ENCODE measurements around the gene TDRD6. TPM values are rescaled to one million over a fixed set of nuclear protein-coding genes. Genes with fewer than 3 reads are reported as not detected.

The TDRD6 gene
- total RNA-seq, 2 experiments from 2014 or later = 3.5 to 4.5 TPM

DNA sequence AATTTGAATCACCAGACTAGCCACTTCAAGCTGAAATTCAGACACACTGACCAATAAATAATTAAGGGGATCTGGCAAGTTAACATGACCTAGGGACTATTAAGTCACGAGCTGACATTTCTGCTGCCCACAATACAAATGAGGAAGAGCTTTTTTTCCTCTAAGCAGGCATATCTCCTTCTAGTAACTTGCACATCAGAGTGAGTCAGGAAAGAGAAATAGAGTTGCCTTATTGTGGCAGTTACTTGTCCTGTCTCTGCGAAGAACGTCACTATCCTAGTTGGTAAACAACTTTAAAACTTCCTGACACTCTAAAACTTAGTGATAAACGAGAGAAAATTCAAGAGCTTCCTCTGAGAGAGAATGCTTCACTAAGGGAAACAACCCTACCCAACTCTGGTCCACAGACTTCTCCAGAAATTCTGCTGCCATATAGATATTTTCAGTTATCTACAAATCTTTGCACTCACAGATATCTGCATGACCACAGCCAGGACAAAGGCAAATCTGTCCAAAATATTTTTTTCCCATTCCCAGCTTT lies 43.3 kb downstream of the TDRD6 start:
- H4K20me1 ChIP-seq (ENCODE audit: insufficient read depth, low read length) = no peaks in the 10 kb centered on the region
- POLR2A ChIA-PET = no interaction called here
- no peaks in the 10 kb centered on the region for H3K79me2 ChIP-seq (ENCODE audit: insufficient read depth, low read depth, low read length)
- no peak overlapping the region for H3K4me2 ChIP-seq (ENCODE audit: low read length)
- no peak overlapping the region for H3K27ac ChIP-seq (ENCODE audit: low read depth, low read length, poor library complexity, severe bottlenecking)
- no peaks in the 10 kb centered on the region for H3K9me3 ChIP-seq (ENCODE audit: low read length)
- CTCF ChIA-PET (ENCODE audit: unreplicated experiment) = no interaction called here
- H2AFZ ChIP-seq (ENCODE audit: low read length) = no peak overlapping the region
- no TSS peak for BruUV-seq (replicated peaks)
- no peak overlapping the region for H3K4me3 ChIP-seq (ENCODE audit: low read depth, low read length, poor library complexity, severe bottlenecking)
- DNase-seq (ENCODE audit: low spot score) = no peak
- intact Hi-C loops (cut with micrococcal nuclease; ENCODE audit: unreplicated experiment) = no loop called here
- H3K4me1 ChIP-seq (ENCODE audit: insufficient read depth, low read length, poor library complexity, severe bottlenecking) = no peaks in the 10 kb centered on the region
- H3K36me3 ChIP-seq (ENCODE audit: insufficient read depth, low read length) = no peaks in the 10 kb centered on the region
- H3K9me2 ChIP-seq (ENCODE audit: insufficient read depth, low read length) = no peaks in the 10 kb centered on the region
- TF ChIP-seq, protein P1, sequence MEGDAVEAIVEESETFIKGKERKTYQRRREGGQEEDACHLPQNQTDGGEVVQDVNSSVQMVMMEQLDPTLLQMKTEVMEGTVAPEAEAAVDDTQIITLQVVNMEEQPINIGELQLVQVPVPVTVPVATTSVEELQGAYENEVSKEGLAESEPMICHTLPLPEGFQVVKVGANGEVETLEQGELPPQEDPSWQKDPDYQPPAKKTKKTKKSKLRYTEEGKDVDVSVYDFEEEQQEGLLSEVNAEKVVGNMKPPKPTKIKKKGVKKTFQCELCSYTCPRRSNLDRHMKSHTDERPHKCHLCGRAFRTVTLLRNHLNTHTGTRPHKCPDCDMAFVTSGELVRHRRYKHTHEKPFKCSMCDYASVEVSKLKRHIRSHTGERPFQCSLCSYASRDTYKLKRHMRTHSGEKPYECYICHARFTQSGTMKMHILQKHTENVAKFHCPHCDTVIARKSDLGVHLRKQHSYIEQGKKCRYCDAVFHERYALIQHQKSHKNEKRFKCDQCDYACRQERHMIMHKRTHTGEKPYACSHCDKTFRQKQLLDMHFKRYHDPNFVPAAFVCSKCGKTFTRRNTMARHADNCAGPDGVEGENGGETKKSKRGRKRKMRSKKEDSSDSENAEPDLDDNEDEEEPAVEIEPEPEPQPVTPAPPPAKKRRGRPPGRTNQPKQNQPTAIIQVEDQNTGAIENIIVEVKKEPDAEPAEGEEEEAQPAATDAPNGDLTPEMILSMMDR (conservative IDR thresholded peaks at IDR 0.05; ENCODE audit: low read length) = no peak
- TF ChIP-seq EZH2phosphoT487 (IDR thresholded peaks at IDR 0.05; ENCODE audit: borderline replicate concordance, low read depth, low read length) = no peak

DNA sequence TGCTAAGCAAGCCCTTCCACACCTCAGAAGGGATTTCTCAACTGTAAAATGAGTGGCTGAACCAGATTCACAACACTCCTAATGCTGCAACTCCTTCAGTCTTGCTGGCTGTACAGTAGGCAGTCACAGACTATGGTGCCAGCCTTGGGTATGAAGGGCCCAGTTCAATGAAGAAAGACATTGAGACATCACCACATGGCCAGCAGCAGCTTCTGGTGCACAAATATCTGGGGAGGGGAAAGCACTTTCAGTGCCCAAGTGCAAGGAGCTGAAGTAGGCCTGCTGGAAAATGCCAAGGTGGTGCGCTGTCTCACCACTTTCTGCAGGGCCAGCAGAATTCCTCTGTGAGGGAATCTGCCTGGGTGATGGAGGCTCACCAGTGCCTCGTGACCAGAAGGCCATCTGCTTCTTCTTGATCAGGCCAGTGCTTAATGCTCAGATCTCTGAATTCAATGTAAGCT lies 45.7 kb downstream of the TDRD6 start:
- Histone ChIP-seq H2AFZ (ENCODE audit: low read length) (no peak overlapping the region), H3K4me2 (ENCODE audit: low read length) (no peak overlapping the region), H3K9me3 (ENCODE audit: low read length) (no peaks in the 10 kb centered on the region), H4K20me1 (ENCODE audit: insufficient read depth, low read length) (no peaks in the 10 kb centered on the region), H3K36me3 (ENCODE audit: insufficient read depth, low read length) (no peaks in the 10 kb centered on the region), H3K79me2 (ENCODE audit: insufficient read depth, low read depth, low read length) (no peaks in the 10 kb centered on the region), H3K9me2 (ENCODE audit: insufficient read depth, low read length) (no peaks in the 10 kb centered on the region), H3K27ac (ENCODE audit: low read depth, low read length, poor library complexity, severe bottlenecking) (no peak overlapping the region), H3K4me1 (ENCODE audit: insufficient read depth, low read length, poor library complexity, severe bottlenecking) (no peaks in the 10 kb centered on the region), H3K4me3 (ENCODE audit: low read depth, low read length, poor library complexity, severe bottlenecking) (no peak overlapping the region)
- TF ChIP-seq, protein P1 (conservative IDR thresholded peaks at IDR 0.05; ENCODE audit: low read length) = no peak
- TF ChIP-seq EZH2phosphoT487 (IDR thresholded peaks at IDR 0.05; ENCODE audit: borderline replicate concordance, low read depth, low read length) = no peak
- no peak for DNase-seq (ENCODE audit: low spot score)
- ChIA-PET POLR2A (no interaction called here), CTCF (ENCODE audit: unreplicated experiment) (no interaction called here)
- intact Hi-C loops (cut with micrococcal nuclease; ENCODE audit: unreplicated experiment) = no loop called here
- no TSS peak for BruUV-seq (replicated peaks)

DNA sequence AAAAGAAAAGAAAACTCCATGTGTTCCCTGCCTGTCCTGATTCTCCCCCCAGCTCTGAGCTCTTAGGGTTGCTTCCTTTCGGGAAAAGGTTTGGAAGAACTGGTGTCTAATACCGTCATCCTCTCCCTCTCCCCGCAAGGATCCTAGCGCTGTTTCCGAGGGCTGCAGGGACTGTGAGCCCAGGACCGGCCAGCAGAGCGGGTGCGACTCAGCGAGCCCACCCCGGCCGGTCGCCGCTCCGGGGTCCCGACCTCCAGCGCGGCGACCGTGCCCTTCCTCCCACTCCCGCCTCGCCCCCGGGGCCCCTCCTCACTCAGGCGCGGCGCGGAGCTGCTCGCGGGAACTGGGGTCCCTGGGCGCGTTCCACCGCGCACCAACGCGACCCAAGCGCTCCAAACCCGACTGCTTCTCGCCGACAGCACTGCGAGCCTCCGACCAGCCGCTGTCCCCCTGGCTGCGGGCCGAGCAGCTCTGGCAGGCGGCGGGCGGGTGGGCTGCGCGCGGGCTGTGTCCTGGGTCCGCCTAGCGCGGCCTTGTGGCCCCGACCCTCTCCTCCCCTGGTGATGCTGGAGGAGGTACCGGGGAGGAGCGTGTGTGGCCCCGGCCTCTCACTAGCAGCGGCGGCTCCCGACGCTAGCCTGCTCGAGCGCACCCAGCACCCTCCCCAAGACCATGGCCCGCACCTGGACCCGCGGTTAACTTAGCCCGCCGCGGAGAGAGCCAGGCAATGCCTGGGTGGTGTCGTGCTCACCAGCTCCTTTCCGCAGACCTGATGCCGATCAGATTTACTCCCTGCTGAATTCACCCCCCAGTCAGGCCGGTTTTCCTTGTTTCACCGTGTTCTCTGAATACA lies 47.4 kb downstream of the TDRD6 start, which contains the start of gene PLA2G7:
Gene PLA2G7 (minus strand): TSS at position 509 of the 853 bp plus-strand sequence. CDS start 12,484 bp downstream, outside the sequence.
- Histone ChIP-seq H3K4me2 (ENCODE audit: low read length) (no peak within 1 kb of the TSS), H3K36me3 (ENCODE audit: insufficient read depth, low read length) (no peaks in the 10 kb centered on the region), H2AFZ (ENCODE audit: low read length) (no peak within 1 kb of the TSS), H3K9me2 (ENCODE audit: insufficient read depth, low read length) (no peaks in the 10 kb centered on the region), H3K79me2 (ENCODE audit: insufficient read depth, low read depth, low read length) (no peaks in the 10 kb centered on the region), H3K4me3 (ENCODE audit: low read depth, low read length, poor library complexity, severe bottlenecking) (no peak within 1 kb of the TSS), H3K27ac (ENCODE audit: low read depth, low read length, poor library complexity, severe bottlenecking) (no peak within 1 kb of the TSS), H4K20me1 (ENCODE audit: insufficient read depth, low read length) (no peaks in the 10 kb centered on the region), H3K4me1 (ENCODE audit: insufficient read depth, low read length, poor library complexity, severe bottlenecking) (no peaks in the 10 kb centered on the region), H3K9me3 (ENCODE audit: low read length) (no peaks in the 10 kb centered on the region)
- BruUV-seq (replicated peaks) = no TSS peak
- no peak for TF ChIP-seq EZH2phosphoT487 (IDR thresholded peaks at IDR 0.05; ENCODE audit: borderline replicate concordance, low read depth, low read length)
- TF ChIP-seq, protein P1 (conservative IDR thresholded peaks at IDR 0.05; ENCODE audit: low read length) = no peak
- POLR2A ChIA-PET = interaction anchor here (1.1 kb wide), 1 partner anchor 12 kb away, joined by 3 read pairs; the partner anchor contains the start of gene ANKRD66
- CTCF ChIA-PET (ENCODE audit: unreplicated experiment) = no interaction called here
- intact Hi-C loops (cut with micrococcal nuclease; ENCODE audit: unreplicated experiment) = no loop called here
- DNase-seq (ENCODE audit: low spot score) = no peak
